CD4-positive, alpha-beta T cell treated with Interleukin-12 subunit alpha and Interleukin-12 subunit beta, for 1 hour (primary cell): Measurements from ENCODE around the gene BCKDHA.
A peak's percentile ranks its signal among the peaks of the same experiment; 100 is the strongest.

Experiments
- DNase-seq: peaks from one replicate; pipeline ENCODE4 v3.0.0-alpha.2; 2020

BCKDHA gene

GRCh38 chr19:41452584-41453275 lies 55.1 kb downstream of the BCKDHA start:
- DNase-seq = no peak

- DNase-seq = no peak
Measured at GRCh38 chr19:41455936-41456335, 58.3 kb downstream of the BCKDHA start.

- DNase-seq = no peak
Measured at GRCh38 chr19:41456342-41456918, 58.8 kb downstream of the BCKDHA start.

DNA sequence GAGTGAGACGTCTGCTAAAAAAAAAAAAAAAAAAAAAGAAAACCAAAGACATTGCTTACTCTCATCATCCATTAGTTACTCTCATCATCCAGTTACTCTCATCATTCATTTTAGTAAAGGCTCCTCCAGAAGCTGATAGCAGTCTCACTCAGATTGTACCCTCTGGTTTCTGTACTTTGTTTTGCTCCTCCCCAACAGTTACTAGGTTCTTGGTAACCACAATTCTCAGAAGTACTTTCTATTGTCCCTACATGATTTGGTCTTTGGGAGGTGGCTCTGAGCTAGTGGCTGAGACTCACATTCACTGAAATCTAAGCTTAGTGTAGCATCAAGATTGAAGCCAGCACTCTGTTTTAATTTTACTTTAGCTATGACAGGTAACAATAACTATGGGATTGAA lies 59.6 kb downstream of the BCKDHA start:
- DNase-seq = peak; percentile 42

GRCh38 chr19:41462497-41462896 lies 64.9 kb downstream of the BCKDHA start:
- no peak for DNase-seq

GRCh38 chr19:41463257-41464256 lies 65.9 kb downstream of the BCKDHA start:
- DNase-seq = peak; percentile 27
